GM21367 (cell line): Measurements from ENCODE around the gene PSD.

ENCODE experiments used
- ATAC-seq: cut with Tn5 transposase; IDR thresholded peaks from one replicate; pipeline ENCODE4 v1.9.1; 2021; ENCODE audit not compliant: unreplicated experiment

Gene PSD

DNA sequence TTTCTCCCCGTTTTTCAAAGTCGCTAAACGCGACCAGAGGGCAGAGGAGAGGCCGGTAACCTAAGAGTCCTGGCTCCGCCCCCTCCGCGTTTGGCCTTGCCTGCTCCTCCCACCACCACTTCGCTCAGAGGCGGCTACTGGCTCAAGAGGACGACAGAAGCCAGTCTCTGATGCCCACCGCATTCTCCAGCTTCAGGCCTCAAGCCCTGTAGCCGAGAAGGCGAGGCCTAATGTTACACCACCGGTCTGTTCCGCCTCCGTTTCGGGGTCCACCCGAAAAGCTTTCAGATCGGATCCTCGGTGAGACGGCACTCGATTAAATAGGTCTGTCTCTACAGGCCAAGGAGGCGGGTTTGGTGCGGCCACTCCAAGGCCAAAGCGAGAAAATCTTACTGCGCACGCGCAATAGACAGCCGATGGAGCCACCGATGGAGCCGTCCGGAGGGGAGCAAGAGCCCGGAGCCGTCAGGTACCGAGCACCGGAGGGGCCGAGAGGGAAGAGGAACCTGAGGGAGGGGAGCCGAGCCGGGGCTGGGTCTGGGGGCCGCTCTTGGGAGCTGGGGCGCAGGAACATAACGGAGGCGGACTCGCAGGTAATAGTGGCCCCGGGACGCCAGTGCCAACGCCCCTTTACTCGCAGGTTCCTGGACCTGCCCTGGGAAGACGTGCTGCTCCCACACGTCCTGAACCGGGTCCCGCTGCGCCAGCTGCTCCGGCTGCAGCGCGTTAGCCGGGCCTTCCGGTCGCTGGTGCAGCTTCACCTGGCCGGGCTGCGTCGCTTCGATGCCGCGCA lies 2.3 kb upstream of the PSD start, which contains the start of gene FBXL15:
TSS of gene FBXL15 (plus strand) at position 123 of the 793 bp plus-strand sequence. CDS start at position 417, 294 bp downstream.
- peak; percentile 42 for ATAC-seq

DNA sequence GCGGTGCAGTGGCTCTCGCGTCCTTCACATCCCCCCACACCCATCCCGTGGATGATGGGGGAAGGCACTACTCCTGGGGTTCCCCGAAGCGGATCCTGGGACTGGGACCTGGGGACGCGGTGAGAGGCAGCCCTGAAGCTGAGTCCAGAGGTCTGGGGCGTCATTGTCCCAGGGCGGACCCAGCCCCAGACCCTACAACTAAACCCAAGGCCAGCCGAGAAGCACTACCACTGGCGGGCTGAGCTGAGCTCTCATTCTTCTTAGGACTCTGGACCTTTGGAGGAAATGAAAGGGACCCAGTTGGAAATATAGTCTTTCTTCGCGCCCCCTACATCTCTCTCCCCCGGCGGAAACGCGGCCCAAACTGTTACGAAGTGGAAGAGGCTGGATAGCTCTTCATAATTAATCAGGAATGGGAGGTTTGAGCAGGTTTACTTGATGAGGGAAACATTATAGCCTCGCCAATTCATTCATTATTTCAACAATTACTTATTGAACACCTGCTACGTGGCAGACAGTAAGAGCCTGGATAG lies 1.7 kb upstream of the PSD start:
- no peak for ATAC-seq

- ATAC-seq = no peak
These were observed 940 bp upstream of the PSD start for GRCh38 chr10:102419269-102420180.

- no peak for ATAC-seq
These were observed 1.9 kb downstream of the PSD start for GRCh38 chr10:102416695-102417094.

- no peak for ATAC-seq
These were observed 2.3 kb downstream of the PSD start for GRCh38 chr10:102416283-102416682.

DNA sequence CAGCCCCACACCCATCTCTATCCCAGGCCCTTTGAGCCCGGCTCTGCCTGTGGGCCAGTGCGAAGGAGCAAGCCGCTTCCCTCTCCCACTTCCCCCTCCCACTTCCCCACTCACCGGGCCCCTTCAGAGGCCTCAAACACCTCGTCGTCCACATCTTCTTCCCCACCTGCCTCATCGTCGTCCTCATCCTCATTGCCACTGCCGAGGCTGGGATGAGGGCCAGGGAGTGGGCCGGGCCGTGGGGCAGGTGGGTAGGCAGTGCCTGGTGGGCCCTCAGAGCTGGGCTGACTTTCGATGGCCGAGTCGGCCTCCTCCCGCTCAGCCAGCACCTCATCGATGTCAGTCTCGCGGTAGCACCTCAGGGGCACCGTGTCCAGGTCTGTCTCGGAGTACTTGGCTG lies 3.8 kb downstream of the PSD start:
- ATAC-seq = no peak

- no peak for ATAC-seq
These were observed 4.6 kb downstream of the PSD start for GRCh38 chr10:102413806-102414561.

DNA sequence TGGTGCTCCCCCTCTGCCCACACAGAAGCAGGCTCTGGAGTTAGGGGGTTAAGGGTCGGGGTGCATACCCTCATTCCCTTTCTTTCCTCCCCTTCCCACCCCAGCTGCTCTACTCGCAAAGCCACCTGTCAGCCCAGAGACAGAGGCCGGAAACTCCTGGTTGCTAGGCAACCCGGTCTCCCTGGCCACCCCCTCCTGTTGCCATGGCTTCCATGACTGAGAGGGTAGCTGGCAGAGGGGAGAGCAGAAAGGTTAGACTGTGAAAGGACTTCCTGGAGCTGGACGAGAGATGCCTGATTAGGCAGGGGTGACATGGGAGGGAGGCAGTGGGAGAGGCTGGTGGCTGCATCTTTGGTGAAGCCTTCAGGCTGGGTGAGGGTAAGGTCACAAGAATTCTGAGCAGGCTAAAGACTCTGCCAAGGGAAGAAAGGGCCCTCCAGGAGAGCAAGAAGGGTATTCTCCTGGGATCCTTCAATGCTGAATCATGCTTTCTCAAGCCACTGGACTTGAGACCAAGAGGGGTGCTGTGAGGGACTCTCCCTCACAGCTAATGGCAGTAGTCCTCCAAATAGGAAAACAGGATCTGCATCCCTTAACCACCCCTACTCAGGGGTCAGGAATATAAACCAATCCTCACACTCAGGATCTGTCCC lies 5.4 kb downstream of the PSD start:
- ATAC-seq = no peak

- no peak for ATAC-seq
These were observed 6.3 kb downstream of the PSD start for GRCh38 chr10:102412293-102412692.

DNA sequence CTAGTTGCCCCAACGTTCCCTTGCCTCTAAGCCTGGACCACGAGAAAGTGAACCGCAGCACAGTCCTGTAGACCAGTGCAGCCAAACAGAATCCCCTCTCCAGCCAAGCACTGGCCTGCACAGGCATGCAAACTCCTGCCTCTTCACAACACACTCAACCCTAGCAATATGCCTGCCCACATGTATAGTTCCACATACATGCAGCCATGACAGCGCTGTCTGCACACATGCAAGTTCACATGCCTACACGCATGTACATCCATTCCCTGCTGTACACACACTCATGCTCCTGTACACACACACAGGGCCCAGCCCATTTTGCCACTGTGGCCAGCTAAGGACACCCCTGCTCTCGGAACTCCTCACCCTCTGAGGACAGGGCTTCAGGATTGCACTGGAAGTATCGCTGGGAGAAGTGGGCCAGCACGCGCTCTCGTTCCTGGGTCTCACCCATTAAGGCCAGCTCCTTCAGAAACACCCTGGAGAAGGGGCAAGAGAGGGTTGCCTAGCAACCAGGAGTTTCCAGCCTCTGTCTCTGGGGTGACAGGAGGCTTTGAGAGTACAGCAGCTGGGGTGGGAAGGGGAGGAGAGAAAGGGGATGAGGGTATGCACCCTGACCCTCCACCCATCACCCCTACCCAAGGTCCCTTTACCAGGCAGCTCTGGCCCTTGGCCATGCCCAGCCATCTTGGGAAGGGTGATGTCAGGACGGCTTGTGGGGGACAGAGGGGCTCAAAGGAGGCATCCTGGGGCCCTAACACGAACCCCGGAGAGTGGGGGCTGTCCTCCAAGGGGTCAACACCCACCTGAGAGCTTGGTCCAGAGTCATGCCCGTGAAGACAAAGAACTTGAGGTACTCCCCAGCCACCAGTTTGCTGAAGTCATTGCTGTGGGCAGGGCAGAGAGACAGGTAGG lies 7.0 kb downstream of the PSD start:
- no peak for ATAC-seq

DNA sequence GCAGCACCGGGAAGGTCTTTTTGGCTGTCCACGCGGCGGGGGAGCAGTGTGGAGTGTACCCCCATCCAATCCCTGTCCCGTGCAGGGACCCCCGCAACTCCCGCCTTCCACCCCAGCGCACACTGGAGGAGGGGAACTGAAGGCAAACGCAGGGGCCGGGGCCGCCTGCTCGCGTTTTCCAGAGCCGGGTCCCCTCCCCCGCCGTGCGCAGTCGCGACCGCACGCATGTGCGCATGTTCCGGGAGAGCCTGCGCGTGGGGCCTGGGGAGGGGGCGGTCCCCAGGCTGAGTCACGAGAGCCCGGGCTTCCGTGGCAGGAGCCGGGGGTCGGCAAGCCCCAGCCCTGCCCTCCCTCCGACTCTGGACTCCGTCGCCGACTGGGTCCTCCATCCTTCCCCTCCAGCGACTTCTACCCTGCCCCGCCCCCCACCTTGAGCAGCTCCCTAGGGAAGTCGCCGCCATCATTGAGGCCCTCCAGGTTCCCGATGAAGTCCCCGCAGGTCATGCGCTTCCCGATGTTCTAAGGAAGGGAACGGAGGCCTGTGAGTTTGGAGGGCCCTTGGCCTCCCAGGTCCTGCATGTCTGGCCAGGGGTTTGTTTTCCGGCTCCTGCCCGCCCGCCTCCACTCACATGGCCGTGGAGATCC lies 8.0 kb downstream of the PSD start:
- ATAC-seq = no peak

GRCh38 chr10:102409604-102410428 lies 8.8 kb downstream of the PSD start:
- ATAC-seq = no peak

- ATAC-seq = no peak
These were observed 9.6 kb downstream of the PSD start for GRCh38 chr10:102408728-102409603.

DNA sequence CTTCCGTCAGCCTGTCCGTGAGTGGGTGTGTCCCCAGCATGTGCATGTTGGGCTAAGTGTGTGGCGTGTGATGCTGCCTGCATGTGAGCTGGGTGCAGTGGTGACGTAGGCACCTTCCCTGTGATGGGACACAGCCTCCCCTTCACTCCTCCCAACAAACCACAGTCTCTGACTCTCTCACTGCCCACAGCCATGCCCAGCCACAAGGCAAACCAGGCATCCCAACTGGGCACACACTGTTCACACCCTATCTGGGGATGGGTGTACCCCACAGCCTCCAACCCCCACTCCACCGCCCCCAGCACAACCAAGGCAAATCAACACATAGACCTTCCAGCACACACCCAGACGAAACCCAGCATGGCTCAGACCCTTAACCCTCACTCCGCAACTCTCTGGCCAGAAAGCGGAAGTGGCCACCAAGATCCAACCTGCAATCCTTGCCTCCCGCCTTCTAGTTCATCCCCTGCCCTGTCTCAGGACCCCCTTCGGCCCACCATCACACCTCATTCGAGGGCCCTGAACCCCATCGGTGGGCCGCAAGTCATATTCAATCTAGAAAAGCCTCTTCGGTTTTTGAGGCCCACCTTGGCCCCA lies 10.4 kb downstream of the PSD start:
- no peak for ATAC-seq

DNA sequence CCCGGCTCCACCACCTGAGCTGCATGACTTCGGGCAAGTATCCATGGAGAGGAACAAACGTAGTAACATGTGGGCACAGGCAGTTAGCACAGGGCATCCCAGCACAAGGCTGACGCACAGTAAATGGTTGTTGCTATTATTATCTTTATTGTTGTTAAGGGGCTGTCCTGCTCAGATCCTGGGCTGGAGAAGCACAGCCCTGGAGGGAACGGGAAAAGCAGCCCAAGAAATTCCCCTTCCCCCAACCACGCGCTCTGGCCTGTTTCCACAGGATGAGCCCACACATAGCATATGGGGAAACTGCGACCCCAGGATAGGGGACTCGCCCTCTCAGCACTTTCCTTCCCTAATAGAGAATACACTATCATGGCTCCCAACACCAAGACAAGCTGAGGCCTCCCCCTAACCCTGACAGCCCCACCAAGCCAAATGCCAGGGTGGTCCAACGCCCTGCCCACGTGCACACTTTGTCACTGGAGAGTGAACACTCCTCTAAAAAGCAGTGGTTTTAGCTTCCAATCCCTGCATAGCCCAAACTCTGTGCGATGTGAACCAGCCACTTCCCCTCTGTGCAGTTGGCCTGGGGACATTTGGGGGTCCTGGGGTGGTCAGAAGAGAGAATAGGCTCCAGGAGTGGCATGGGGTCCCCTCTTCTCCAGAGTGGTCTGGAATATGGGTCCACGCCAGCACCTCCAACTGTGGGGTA lies 11.0 kb downstream of the PSD start:
- ATAC-seq = no peak

DNA sequence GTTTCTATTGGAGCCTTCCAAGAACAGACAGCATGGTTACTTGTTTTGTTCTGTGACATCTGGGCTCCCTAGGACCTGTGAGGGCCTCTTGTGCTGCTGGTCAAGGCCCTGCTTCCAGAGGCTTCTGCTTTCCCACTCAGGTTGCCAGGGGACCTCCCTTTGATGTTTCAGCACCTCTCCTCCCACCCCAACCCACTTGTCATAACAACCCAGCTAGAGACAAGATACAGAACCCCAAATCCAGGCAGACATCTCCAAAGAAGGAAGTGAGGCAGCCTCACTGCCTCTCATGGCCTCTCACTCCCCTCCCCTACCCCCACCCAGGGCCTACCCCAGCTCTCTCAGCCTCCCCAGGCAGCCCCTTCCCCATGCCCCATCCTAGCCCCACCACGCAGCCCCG lies 11.8 kb downstream of the PSD start:
- no peak for ATAC-seq
